ENCODE measurements around the gene TLE2. TPM values are rescaled to one million over a fixed set of nuclear protein-coding genes. Genes with fewer than 3 reads are reported as not detected.

The TLE2 gene
- total RNA-seq, 1 donor, result 4.4 TPM

DNA sequence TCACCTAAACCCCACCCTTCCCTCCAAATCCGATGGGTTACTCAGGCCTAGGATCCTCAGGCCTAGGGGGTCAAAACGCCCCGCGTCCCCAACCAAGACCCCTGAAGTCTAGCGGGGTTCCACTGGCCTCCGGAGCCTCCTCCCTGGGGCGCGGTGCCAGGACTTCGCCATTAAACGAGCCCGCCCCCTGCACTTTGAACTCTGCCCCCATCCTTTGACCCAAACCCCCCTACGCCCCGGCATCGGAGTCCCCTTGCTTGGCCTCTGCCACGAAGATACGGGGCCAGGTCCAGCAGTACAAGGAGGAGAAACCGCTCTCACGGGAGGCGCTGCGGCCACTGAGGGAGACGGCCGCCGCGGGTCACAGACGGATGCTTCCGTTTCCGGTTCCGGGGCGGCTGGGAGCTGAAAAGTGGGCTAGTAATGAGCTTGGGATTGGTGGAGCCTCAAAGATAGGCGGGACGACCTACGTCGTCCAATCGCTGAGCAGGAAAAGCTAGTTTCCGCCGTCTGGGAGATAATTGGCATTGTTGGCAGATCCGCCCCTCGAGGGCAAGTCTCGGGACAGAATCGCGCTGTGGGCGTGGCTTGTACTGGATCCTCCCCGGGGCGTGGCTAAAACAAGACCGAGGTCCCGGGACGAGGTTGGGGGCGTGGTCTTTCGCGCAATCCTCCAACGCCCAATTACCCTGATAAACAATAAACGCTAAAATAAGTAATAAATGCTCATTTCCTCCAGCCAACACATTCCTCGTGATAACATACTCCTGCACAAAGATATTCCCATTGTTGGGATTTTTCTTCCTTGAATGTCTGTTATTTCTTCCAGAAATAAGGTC lies 78.6 kb downstream of the TLE2 start:
- no peaks in the 10 kb centered on the region for H3K27me3 ChIP-seq (ENCODE audit: insufficient read depth, low read length)
- peak overlapping the region; percentile 68 for H3K4me3 ChIP-seq (ENCODE audit: low read length)
- H3K4me1 ChIP-seq (ENCODE audit: insufficient read depth, low read length), result peaks cover 13% of the 10 kb centered on the region
- no peaks in the 10 kb centered on the region for H3K9me3 ChIP-seq (ENCODE audit: low read depth, low read length)

DNA sequence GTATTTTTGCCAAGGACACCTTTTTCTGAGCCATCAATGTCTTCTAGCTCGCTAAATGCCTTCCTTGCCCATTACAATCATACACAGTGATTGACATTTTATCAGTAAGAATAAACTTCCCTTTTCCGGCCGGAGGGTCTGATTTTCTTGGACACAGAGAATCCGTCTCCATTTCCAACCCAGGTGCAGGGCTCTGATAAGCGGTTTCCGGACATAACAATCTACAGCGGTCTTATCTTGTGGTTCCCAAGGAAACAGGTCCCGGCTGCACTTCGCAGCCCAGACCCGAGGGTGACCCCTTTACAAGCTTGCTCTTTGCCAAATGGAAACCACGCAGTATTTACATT lies 79.2 kb downstream of the TLE2 start:
- no peaks in the 10 kb centered on the region for H3K9me3 ChIP-seq (ENCODE audit: low read depth, low read length)
- peak overlapping the region; percentile 68 for H3K4me3 ChIP-seq (ENCODE audit: low read length)
- peaks cover 18% of the 10 kb centered on the region for H3K4me1 ChIP-seq (ENCODE audit: insufficient read depth, low read length)
- H3K27me3 ChIP-seq (ENCODE audit: insufficient read depth, low read length), result no peaks in the 10 kb centered on the region

Other genes with a start within 250 kb of the TLE2 start
- gene SGTA, start 246.0 kb downstream of the TLE2 start, total RNA-seq, result 23.0 TPM
- 15.4 TPM for gene THOP1, start 243.8 kb downstream of the TLE2 start, total RNA-seq
- gene ZNF554, start 209.4 kb downstream of the TLE2 start, total RNA-seq, result 1.8 TPM
- 3.1 TPM for gene ZNF555, start 187.8 kb downstream of the TLE2 start, total RNA-seq
- not detected for gene ZNF556, start 161.9 kb downstream of the TLE2 start, total RNA-seq
- 1.0 TPM for gene ZNF57, start 128.4 kb downstream of the TLE2 start, total RNA-seq
- gene ZNF77, start 84.3 kb downstream of the TLE2 start, total RNA-seq, result 1.4 TPM
- not detected for gene TLE6, start 51.7 kb downstream of the TLE2 start, total RNA-seq
- 551 TPM for gene TLE5, start 33.2 kb upstream of the TLE2 start, total RNA-seq
- 1.3 TPM for gene GNA11, start 65.1 kb upstream of the TLE2 start, total RNA-seq
- 48.3 TPM for gene GNA15, start 106.8 kb upstream of the TLE2 start, total RNA-seq
- gene S1PR4, start 149.5 kb upstream of the TLE2 start, total RNA-seq, result 81.6 TPM
- gene NCLN, start 156.7 kb upstream of the TLE2 start, total RNA-seq, result 29.7 TPM
- gene CELF5, start 195.4 kb upstream of the TLE2 start, total RNA-seq, result not detected

Data from mononuclear cell (primary cell).